GDM1 (cell line): ENCODE data around the gene CHMP4A.

ENCODE experiments used
- DNase-seq: peaks from one replicate; lab custom pipeline; 2025; lab: John Stamatoyannopoulos, UW

Gene CHMP4A

GRCh38 chr14:24195186-24196070 lies 17.9 kb downstream of the CHMP4A start, which contains the start of gene TM9SF1:
Gene TM9SF1, minus strand, starts transcription at chr14:24195441. Its CDS starts 422 bp downstream, at chr14:24195019.
- peak; percentile 86 for DNase-seq

DNA sequence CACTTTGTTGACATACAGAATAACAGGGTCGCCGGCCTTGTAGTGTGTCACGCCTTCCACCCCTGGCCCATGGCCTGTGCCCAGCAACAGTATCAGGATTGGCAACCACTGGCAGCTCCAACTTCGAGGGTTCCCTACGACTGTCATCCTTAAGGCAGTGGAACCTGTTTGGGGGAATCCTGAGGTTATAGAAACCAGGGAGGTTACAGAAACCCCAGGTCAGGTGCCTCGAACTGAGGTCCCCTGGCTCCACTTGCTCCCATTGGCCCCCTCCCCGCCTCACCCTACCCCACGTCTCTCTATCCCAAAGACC lies 18.5 kb downstream of the CHMP4A start:
- no peak for DNase-seq

DNA sequence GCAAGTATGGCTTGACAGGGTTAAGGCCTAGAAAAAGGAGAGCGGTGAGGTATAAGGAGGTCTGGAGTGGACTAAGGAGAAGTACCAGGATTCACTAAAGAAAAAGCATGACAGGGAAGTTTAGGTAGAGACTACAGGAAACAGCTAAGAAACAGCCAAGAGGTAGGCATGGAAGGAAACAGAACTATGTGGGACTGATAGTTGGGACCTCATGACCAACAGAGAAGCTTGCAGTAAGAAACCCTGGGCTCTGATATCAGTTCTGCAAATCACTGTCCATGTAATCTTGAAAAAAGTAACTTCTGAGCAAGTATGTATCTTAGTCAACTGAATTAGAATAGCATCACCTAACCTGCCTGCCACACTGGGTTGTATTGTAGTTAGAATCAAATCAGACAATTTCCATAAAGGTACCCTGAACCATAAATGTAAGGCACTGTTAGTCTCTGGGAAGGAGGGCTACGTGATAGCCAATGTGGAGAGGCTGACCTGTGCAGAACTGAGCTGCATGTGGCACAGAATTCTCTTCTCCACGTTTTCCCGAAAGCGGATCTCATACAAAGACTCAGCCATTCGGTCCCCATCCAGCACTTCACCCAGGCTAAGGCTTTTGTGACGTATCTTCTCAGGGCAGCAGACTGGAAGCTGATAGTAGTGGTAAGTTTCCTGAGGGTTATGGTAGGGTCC lies 19.0 kb downstream of the CHMP4A start:
- no peak for DNase-seq

- no peak for DNase-seq
Measured at GRCh38 chr14:24192933-24193332, 20.4 kb downstream of the CHMP4A start.

DNA sequence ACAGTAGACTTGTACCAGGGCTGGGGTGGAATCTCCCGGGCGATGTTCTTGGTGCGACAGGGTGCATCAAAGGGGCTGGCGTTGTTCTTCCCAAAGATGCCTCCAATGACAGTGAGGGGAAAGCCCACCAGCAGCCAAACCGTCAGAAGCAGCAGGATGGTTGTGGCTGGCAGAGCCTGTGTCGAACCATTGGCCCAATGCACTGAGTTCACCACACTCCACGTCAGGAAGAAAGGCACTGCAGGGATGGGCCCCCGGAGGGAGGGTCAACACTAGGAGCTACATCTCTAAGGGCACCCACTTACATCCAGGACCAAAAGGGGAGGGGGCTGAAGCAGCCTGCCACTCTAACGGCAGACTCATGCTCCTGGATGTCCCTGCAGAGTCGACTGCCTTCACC lies 22.9 kb downstream of the CHMP4A start:
- DNase-seq: no peak

DNA sequence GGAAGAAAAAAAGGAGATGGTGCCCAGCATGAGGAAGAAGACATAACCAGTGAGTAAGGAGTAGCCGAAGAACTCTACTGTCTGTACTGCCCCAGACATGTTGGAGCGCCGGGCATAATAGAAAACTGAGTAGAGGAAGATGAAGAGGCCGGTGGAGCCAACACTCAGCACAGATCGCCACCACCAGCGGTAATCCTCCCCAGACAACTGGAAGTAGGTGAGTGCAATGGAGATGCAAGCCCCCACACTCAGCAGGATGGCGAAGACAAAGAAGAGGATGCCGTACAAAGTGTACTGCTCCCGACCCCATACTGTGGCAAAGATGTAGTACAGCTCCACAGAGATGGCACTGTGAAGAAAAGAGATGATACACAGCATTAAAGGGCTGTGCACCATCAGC lies 23.8 kb downstream of the CHMP4A start:
- DNase-seq: no peak

DNA sequence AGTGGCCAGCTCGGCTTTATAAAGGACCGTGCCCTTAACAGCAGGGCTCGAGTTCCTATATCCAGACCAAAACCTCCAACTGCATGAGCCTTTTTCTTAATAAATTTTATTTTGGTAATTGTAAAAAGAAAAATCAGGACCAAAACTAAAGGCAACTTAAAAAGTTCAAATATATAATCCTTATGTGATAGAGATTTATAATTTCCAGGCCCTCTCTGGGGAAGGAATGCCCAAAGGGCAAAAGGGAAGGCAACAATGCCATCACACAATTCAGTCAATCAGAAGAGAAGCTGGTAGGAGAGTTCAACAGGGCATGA lies 24.3 kb downstream of the CHMP4A start:
- DNase-seq: no peak

- DNase-seq: peak; percentile 89
Measured at GRCh38 chr14:24188251-24189058, 24.8 kb downstream of the CHMP4A start, which contains the start of gene IPO4. Gene IPO4, minus strand, starts transcription at chr14:24188816. Its CDS starts 29 bp downstream, at chr14:24188787.

DNA sequence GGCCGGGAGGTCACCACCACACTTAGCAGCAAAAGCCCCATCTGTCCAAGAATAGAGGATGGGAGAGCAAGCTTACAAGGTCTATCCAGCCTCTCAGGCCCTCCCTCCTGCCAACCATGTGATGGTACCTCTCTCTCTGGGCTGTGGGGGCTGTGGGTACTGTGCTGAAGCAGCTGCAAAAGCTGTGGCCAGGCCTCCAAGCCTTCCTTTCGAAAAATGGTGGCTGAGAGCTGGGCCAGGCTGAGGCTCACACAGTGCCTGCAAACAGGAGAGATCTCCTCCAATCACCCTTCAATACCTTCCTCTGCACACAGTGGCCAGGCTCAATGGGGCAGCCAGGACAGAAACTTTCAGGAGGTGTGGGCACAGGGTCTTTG lies 25.8 kb downstream of the CHMP4A start:
- no peak for DNase-seq

GRCh38 chr14:24186831-24187538 lies 26.3 kb downstream of the CHMP4A start:
- no peak for DNase-seq

GRCh38 chr14:24185741-24186140 lies 27.5 kb downstream of the CHMP4A start:
- DNase-seq: no peak

DNA sequence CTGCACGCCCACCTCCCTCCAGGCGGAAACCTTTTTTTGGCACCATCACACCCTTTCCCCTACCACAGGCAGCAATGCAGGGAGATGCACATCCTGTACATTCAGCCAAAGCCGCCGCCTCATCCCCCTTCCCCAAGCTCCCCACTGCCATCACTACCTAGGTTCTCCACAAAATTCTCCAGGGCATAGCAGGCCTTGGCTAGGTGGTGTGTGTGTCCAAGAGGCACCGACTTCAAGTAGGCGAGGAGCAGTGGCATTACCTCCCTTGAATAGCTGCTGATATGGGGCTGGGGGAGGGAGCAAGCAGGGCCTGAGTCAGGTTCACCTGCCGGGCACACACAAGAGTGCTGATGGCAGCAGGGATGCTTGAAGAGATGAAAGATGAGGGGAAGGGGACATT lies 28.3 kb downstream of the CHMP4A start:
- DNase-seq: no peak

DNA sequence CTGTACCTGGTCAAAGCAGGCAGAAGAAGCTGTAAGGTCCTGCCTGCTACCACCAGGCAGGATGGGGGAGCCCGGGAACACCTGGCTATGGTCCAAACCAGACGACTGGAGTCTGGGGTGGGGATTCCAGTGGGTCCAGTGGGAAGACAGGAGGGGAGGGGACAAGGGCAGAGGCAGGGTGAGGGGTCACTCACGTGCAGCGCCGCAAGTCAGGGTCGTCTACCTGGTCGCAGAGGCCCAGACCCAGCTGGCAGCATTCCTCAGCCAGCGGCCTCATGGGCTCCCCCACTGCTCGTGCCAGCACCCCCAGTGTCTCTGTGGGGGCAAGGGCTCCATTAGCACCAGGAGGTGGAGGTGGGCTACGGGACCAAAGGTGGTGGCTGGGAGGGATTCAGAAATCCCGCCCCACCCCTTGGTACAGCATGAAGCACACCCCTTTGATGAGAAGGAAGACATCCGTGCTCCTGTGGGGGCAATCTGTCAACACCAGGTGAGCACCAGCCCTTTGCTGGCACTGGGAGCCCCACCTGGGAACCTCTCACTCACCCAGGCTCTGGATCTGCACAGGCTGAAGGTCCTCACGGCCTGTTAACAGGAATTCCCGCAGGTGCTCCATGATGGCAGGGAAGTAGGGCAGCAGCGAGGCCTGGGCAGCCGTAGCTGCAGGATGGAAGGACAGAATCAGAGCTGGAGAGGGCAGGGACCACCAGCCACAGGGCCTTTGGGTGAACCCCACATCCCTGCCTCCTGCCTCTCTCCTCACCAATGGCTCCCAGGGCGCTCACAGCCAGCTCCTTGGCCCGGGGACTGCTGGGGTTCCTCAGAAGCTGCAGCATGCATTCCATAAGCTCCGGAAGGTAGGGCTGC lies 29.0 kb downstream of the CHMP4A start:
- DNase-seq: no peak

DNA sequence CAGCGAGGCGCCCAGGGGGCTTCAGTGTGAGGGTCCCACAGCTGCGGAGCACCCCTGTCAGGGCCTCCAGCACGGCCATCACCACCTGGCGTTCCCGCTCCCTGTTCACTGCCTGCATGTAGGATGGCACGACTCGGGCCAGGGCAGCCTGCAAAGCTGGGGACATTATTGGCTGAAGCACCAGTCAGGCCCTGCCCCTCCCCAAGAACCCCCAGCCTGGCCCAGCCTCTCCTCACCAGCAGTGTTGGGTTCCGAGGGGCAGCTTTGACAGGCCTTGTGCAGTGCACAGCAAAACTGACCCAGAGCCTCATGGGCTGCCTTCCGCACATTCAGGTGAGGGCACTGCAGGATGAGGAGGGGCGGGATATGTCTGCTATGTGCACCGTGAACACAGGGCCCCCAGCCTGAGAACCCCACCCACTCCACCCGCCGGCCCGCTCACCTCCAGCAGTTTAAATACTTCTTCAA lies 30.2 kb downstream of the CHMP4A start:
- no peak for DNase-seq

DNA sequence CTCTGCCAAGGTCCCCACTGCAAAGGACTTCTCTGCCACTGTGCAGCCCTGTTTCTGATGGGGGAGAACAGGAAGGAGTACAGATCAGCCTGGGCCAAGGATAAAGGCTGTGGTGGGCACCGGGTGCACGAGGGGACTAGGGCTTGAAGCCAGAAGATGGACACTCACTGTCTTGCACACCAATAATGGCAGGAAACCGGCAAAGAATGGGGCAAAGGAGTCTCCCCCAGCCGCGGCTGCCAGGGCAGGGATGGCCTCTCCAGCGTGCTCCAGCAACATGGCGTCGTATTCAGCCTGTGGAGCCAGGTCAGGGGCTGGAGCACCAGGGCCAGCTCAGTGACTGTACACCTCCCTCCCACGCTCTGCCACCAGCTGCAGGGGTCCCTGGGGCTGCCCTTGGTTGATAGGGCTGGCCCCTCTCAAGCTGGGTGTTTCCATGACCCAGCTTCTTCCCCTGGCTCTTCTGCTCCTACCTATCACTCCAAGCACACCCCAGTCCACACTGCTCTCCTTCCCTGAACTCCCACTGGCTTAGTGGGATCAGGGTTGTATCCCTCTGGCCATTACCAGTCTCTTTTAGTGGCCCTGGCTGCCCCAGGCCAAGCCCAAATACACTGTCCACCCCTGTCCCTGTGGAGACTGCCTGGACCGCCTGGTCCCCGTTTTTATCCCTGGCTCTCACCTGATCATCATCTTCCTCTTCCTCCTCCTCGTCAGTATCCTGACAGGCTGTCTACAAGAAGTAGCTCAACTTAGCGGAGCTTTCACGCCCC lies 31.0 kb downstream of the CHMP4A start:
- DNase-seq: no peak

- DNase-seq: no peak
Measured at GRCh38 chr14:24181371-24182077, 31.8 kb downstream of the CHMP4A start.

DNA sequence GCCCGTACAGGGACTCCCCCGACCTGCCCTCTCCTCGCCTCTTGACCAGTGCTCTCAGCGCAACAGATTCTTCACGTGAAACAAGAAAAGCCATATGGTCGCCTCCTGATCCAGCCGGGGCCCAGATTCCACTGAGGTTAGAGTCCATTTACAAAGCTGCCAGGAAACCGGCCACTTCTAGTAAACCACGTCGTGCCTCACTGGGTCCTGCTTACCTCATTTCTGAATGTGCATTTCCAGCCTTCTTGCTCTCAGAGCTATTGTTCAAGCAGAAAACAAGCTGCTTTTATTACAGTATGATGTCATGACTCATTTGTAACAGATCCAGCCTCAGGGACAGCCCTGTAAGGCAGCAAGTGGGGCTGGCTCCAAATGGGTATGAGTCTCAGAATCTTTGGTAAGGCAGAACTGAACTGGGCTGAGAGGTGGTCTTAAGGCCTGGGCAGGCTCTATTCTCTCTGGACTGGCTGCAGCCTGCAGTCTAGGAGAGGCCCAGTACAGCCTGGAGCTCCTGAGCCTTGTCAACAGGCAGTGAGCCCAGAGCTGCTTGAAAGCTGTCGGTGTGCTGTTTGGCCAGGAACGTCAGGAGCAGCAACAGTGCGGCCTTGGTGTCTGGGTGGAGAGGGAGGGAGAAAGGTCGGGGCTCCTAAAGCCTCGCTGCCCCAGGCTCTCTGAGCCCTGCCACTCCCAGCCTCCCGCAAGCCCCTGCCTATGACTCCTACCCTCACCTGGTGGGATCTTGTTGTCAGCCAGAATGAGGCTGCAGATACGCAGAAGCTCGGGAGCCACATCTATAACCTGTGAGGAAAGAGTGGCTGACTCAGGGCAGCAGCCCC lies 33.1 kb downstream of the CHMP4A start:
- no peak for DNase-seq

- no peak for DNase-seq
Measured at GRCh38 chr14:24179294-24179960, 33.9 kb downstream of the CHMP4A start.
